RWPE2 (cell line): Measurements from ENCODE around the gene DERA.

ENCODE experiments used
- ATAC-seq: fragments of 200-7000 bp; cut with Tn5 transposase; 3 replicates; pipeline ENCODE4 v1.9.1; 2021; ENCODE audit warnings: low read depth
- DNase-seq: peaks from one replicate; pipeline ENCODE4 v3.0.0-alpha.2; 2020; ENCODE audit warnings: low spot score
- H3K27ac ChIP-seq: fragments of 450-650 bp; 2 replicates; pipeline ENCODE4 v1.5.1; 2017; ENCODE audit warnings: mild to moderate bottlenecking; ENCODE audit not compliant: poor library complexity, severe bottlenecking
- H3K27me3 ChIP-seq: fragments of 250-450 bp; sonication (Bioruptor Pico); 2 replicates; pipeline ENCODE4 v1.5.1; 2021; ENCODE audit warnings: mild to moderate bottlenecking, moderate library complexity; ENCODE audit not compliant: insufficient read depth, poor library complexity, severe bottlenecking
- H3K36me3 ChIP-seq: fragments of 250-450 bp; sonication (Bioruptor Pico); 2 replicates; pipeline ENCODE4 v1.5.1; 2020; ENCODE audit warnings: low read depth, mild to moderate bottlenecking, moderate library complexity
- H3K4me1 ChIP-seq: fragments of 250-450 bp; sonication (Bioruptor Pico); 2 replicates; pipeline ENCODE4 v1.5.1; 2021; ENCODE audit warnings: mild to moderate bottlenecking, moderate library complexity; ENCODE audit not compliant: insufficient read depth, poor library complexity, severe bottlenecking
- H3K4me3 ChIP-seq: fragments of 250-450 bp; sonication (Bioruptor Pico); 2 replicates; pipeline ENCODE4 v1.5.1; 2021; ENCODE audit warnings: mild to moderate bottlenecking, moderate library complexity; ENCODE audit not compliant: severe bottlenecking
- H3K9me3 ChIP-seq: fragments of 250-450 bp; sonication (Bioruptor Pico); 2 replicates; pipeline ENCODE4 v1.5.1; 2021; ENCODE audit warnings: mild to moderate bottlenecking, moderate library complexity; ENCODE audit not compliant: severe bottlenecking
- CTCF ChIP-seq: fragments of 450-650 bp; IDR thresholded peaks from one replicate; pipeline ENCODE4 v1.5.1; 2017; ENCODE audit warnings: mild to moderate bottlenecking, moderate library complexity; ENCODE audit not compliant: poor library complexity, severe bottlenecking

The DERA gene

GRCh38 chr12:15987696-15988095, 76.6 kb downstream of the DERA start:
- Histone ChIP-seq H3K4me1 (no peaks in the 10 kb centered on the region), H3K9me3 (no peaks in the 10 kb centered on the region), H3K27me3 (no peaks in the 10 kb centered on the region), H3K36me3 (no peaks in the 10 kb centered on the region), H3K27ac (no peak overlapping the region), H3K4me3 (no peak overlapping the region)
- ATAC-seq = no peak
- DNase-seq = no peak
- no peak for TF ChIP-seq CTCF

- ATAC-seq = no peak
- no peaks in the 10 kb centered on the region for H3K27me3 ChIP-seq
- H3K9me3 ChIP-seq = no peaks in the 10 kb centered on the region
- no peaks in the 10 kb centered on the region for H3K36me3 ChIP-seq
- DNase-seq = no peak
- no peak overlapping the region for H3K4me3 ChIP-seq
- no peak overlapping the region for H3K27ac ChIP-seq
- no peaks in the 10 kb centered on the region for H3K4me1 ChIP-seq
- TF ChIP-seq CTCF = no peak
These were observed 78.0 kb downstream of the DERA start for GRCh38 chr12:15988983-15989755.

GRCh38 chr12:15995801-15996200, 84.7 kb downstream of the DERA start:
- Histone ChIP-seq H3K4me3 (no peak overlapping the region), H3K27me3 (no peaks in the 10 kb centered on the region), H3K27ac (no peak overlapping the region), H3K4me1 (no peaks in the 10 kb centered on the region), H3K9me3 (no peaks in the 10 kb centered on the region), H3K36me3 (no peaks in the 10 kb centered on the region)
- ATAC-seq = no peak
- TF ChIP-seq CTCF = no peak
- DNase-seq = no peak

GRCh38 chr12:15996254-15996653, 85.1 kb downstream of the DERA start:
- DNase-seq = no peak
- H3K9me3 ChIP-seq = no peaks in the 10 kb centered on the region
- TF ChIP-seq CTCF = no peak
- no peak overlapping the region for H3K4me3 ChIP-seq
- no peak for ATAC-seq
- no peaks in the 10 kb centered on the region for H3K4me1 ChIP-seq
- H3K27ac ChIP-seq = no peak overlapping the region
- no peaks in the 10 kb centered on the region for H3K27me3 ChIP-seq
- H3K36me3 ChIP-seq = no peaks in the 10 kb centered on the region

GRCh38 chr12:15996948-15997347, 85.8 kb downstream of the DERA start:
- Histone ChIP-seq H3K4me3 (no peak overlapping the region), H3K4me1 (no peaks in the 10 kb centered on the region), H3K36me3 (no peaks in the 10 kb centered on the region), H3K27me3 (no peaks in the 10 kb centered on the region), H3K9me3 (no peaks in the 10 kb centered on the region), H3K27ac (no peak overlapping the region)
- ATAC-seq (no peak), DNase-seq (no peak)
- TF ChIP-seq CTCF = no peak
